Body of pancreas (tissue), 4 donors: Measurements from ENCODE around the gene POMT2.

Experiments
- CTCF ChIP-seq, 7 experiments: fragments of 450-650 bp in 4 of 7; fragments of 200-600 bp in 3 of 7; sonication (generic) in 3 of 7; IDR thresholded peaks; one replicate each; pipeline ENCODE4 v1.5.1; 2016 to 2019; ENCODE audit warnings: antibody characterized with exemption in 7 of 7
- POLR2A ChIP-seq, 3 donors: fragments of 450-650 bp; IDR thresholded peaks; one replicate each; pipeline ENCODE4 v1.6.1; 2016; ENCODE audit warnings: antibody characterized with exemption in 3 of 3, mild to moderate bottlenecking in 2 of 3

DNA sequence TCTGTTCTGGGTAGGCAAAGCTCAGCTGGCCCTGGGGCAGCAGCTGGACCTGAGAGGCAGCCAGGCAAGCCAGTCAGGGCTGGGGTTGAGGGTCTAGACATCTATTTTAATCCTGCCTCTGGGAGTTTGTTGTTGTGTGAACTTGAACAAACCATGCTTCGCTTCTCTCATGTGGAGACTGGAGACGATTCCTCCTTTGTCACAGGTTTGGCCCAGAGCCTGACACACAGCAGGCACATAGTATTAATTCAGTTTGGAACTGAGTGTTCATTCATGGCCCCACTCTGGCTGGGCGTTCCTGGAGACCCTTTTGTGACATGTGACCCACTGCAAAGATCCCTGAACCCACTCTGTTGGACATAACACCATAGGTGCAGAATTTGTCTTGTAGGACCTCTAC lies 89.0 kb downstream of the POMT2 start:
- TF ChIP-seq CTCF (IDR thresholded peaks at IDR 0.05): no peak
- TF ChIP-seq POLR2A (IDR thresholded peaks at IDR 0.05): no peak
